ENCODE measurements around the gene SYT14.
"Not testable (repeated sequence)": the region's sequence is repeated elsewhere in the genome, so short reads cannot be mapped to it uniquely, and the experiment has no call there.

SYT14 gene

DNA sequence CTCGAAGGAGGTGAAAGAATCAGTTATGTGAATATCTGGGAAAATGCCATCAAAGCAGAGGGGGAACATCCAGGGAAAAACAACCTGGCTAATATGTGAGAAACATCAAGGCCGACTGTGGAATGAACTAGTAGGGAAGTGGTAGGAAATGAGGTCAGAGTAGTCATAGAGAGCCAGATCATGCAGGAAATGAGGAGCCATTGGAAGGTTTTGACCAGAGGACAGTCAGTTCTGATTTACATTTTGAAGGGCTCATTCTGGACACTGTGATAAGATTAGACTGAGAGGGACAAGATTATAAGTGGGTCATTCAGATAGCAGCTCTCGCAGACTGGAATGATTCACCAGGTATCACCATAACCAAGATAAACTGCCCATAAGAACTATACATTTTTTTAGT, 63.7 kb downstream of the SYT14 start:
- H3K4me3 Mint-ChIP-seq: no peak overlapping the region
- DNase-seq (ENCODE audit: low spot score in 2 of 2) (no peak), ATAC-seq (replicated peaks; ENCODE audit: extremely low read depth, poor library complexity, severe bottlenecking) (no peak)
- H3K27me3 Mint-ChIP-seq: peaks cover 20% of the 10 kb centered on the region
- H3K27ac Mint-ChIP-seq (ENCODE audit: low read depth): no peak overlapping the region
- H3K9me3 Mint-ChIP-seq: no peaks in the 10 kb centered on the region
- H3K36me3 Mint-ChIP-seq (ENCODE audit: insufficient read depth): no peaks in the 10 kb centered on the region
- no peaks in the 10 kb centered on the region for H3K4me1 Mint-ChIP-seq

- ATAC-seq (replicated peaks; ENCODE audit: extremely low read depth, poor library complexity, severe bottlenecking) (no peak), DNase-seq (ENCODE audit: low spot score in 2 of 2) (no peak)
- Mint-ChIP-seq H3K4me3 (no peak overlapping the region), H3K9me3 (no peaks in the 10 kb centered on the region), H3K27ac (ENCODE audit: low read depth) (no peak overlapping the region), H3K4me1 (no peaks in the 10 kb centered on the region), H3K36me3 (ENCODE audit: insufficient read depth) (no peaks in the 10 kb centered on the region), H3K27me3 (peaks cover 14% of the 10 kb centered on the region)
Observed at GRCh38 chr1:210003501-210003900, 65.5 kb downstream of the SYT14 start.

GRCh38 chr1:210010161-210010560, 72.1 kb downstream of the SYT14 start:
- ATAC-seq (replicated peaks; ENCODE audit: extremely low read depth, poor library complexity, severe bottlenecking) (no peak), DNase-seq (ENCODE audit: low spot score in 2 of 2) (no peak)
- Mint-ChIP-seq H3K27me3 (no peaks in the 10 kb centered on the region), H3K4me1 (no peaks in the 10 kb centered on the region), H3K27ac (ENCODE audit: low read depth) (no peak overlapping the region), H3K36me3 (ENCODE audit: insufficient read depth) (no peaks in the 10 kb centered on the region), H3K9me3 (no peaks in the 10 kb centered on the region), H3K4me3 (no peak overlapping the region)

DNA sequence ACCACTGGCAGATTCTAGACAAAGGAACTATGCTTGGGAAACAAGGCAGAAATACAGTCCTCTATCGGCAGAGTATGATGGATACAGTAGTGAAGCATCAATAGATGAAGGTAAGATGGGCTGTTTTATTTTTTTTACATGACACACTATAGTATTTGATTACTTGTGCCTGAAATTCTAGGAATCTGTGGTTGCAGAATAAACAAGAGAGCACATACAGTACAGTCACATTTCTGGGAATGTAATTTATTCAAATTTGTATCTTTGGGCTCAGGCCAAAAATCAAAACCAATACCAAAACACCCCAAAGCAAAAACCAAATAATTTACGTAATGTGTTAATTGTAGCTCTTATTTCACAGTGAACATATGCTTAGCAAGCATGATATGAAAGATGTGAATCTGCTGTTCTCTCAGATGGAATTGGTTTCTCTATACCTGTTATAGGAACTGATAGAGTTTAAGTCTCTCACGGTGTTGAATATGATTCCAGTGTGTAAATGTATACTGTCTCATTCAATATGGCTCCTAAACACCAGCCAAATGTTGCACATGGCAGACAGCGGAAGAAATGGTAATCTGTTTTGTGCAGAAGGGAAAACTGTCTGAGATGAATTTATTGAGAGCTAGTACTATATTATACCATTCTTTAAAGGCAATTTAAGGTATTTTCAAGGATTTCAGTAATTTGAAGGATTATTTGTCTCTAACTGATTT, 83.3 kb downstream of the SYT14 start:
- Mint-ChIP-seq H3K9me3 (no peaks in the 10 kb centered on the region), H3K27ac (ENCODE audit: low read depth) (no peak overlapping the region), H3K36me3 (ENCODE audit: insufficient read depth) (no peaks in the 10 kb centered on the region), H3K4me3 (no peak overlapping the region), H3K4me1 (no peaks in the 10 kb centered on the region), H3K27me3 (peaks cover 5% of the 10 kb centered on the region)
- DNase-seq (ENCODE audit: low spot score in 2 of 2): no peak
- no peak for ATAC-seq (replicated peaks; ENCODE audit: extremely low read depth, poor library complexity, severe bottlenecking)

GRCh38 chr1:210022044-210022443, 84.0 kb downstream of the SYT14 start:
- H3K36me3 Mint-ChIP-seq (ENCODE audit: insufficient read depth): no peaks in the 10 kb centered on the region
- no peak for ATAC-seq (replicated peaks; ENCODE audit: extremely low read depth, poor library complexity, severe bottlenecking)
- H3K27me3 Mint-ChIP-seq: no peaks in the 10 kb centered on the region
- H3K4me1 Mint-ChIP-seq: no peaks in the 10 kb centered on the region
- no peak for DNase-seq (ENCODE audit: low spot score in 2 of 2)
- H3K9me3 Mint-ChIP-seq: no peaks in the 10 kb centered on the region
- H3K4me3 Mint-ChIP-seq: no peak overlapping the region
- no peak overlapping the region for H3K27ac Mint-ChIP-seq (ENCODE audit: low read depth)

DNA sequence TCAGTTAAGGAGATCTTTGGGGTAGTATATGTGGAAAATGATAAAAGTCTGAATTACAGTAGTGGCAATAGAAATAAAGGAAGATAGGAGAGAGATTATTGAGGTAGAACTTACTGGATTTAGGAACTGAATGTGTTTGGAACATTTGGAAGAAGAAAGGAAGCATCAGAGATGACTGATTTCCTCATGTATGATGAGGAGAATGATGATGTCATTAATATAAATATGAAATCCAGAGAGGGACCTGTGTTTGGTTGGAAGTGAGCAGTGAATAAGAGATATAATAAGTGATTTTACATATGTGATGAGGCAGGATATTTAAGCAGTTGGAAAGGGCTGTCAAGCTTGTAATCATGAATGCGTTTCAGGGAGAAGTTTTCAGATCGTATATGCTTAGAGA, 86.3 kb downstream of the SYT14 start:
- no peaks in the 10 kb centered on the region for H3K36me3 Mint-ChIP-seq (ENCODE audit: insufficient read depth)
- no peak for ATAC-seq (replicated peaks; ENCODE audit: extremely low read depth, poor library complexity, severe bottlenecking)
- DNase-seq (ENCODE audit: low spot score in 2 of 2): no peak
- no peak overlapping the region for H3K27ac Mint-ChIP-seq (ENCODE audit: low read depth)
- no peaks in the 10 kb centered on the region for H3K27me3 Mint-ChIP-seq
- no peak overlapping the region for H3K4me3 Mint-ChIP-seq
- no peaks in the 10 kb centered on the region for H3K4me1 Mint-ChIP-seq
- H3K9me3 Mint-ChIP-seq: no peaks in the 10 kb centered on the region

GRCh38 chr1:210024996-210025395, 87.0 kb downstream of the SYT14 start:
- no peak overlapping the region for H3K4me3 Mint-ChIP-seq
- H3K27me3 Mint-ChIP-seq: peaks cover under 1% of the 10 kb centered on the region
- DNase-seq (ENCODE audit: low spot score in 2 of 2) (no peak), ATAC-seq (replicated peaks; ENCODE audit: extremely low read depth, poor library complexity, severe bottlenecking) (no peak)
- H3K4me1 Mint-ChIP-seq: no peaks in the 10 kb centered on the region
- no peaks in the 10 kb centered on the region for H3K36me3 Mint-ChIP-seq (ENCODE audit: insufficient read depth)
- no peaks in the 10 kb centered on the region for H3K9me3 Mint-ChIP-seq
- no peak overlapping the region for H3K27ac Mint-ChIP-seq (ENCODE audit: low read depth)

DNA sequence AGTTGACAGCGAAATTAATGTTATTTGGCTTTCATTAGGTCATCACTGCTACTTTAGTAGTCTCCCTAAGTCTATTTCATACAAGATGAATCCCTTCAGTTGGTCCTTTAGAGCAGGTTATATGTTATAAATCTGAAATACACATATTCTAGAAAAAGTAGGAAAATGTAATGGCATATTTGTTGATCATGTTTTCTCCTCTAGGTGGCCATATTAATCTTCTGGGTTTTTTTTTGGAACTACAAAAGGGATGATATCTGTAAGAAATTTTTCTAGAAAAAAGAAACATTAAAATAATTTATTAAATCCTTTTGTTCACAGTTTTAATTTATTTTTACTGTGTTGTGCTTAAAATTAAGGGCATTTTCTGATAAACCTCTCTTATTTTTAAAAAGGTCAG, 87.9 kb downstream of the SYT14 start:
- no peak for DNase-seq (ENCODE audit: low spot score in 2 of 2)
- H3K4me1 Mint-ChIP-seq: no peaks in the 10 kb centered on the region
- ATAC-seq (replicated peaks; ENCODE audit: extremely low read depth, poor library complexity, severe bottlenecking): no peak
- H3K36me3 Mint-ChIP-seq (ENCODE audit: insufficient read depth): no peaks in the 10 kb centered on the region
- H3K27me3 Mint-ChIP-seq: peaks cover 9% of the 10 kb centered on the region
- no peak overlapping the region for H3K27ac Mint-ChIP-seq (ENCODE audit: low read depth)
- H3K9me3 Mint-ChIP-seq: peaks cover 5% of the 10 kb centered on the region
- H3K4me3 Mint-ChIP-seq: no peak overlapping the region

DNA sequence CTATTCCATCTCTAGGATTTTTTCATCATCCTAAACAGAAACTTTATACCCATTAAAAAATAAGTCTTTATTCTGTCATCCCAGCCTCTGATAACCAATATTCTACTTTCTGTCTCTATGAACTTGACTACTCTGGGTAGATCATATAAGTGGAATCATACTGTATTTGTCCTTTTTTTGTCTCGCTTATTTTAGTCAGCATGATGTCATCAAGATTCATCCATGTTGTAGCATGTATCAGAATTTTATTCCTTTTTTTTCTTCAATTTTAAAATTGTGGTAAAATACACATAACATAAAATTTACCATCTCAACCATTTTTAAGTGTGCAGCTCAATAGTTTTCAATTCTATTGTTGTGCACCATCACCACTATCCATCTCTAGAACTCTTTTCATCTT, 90.0 kb downstream of the SYT14 start:
- ATAC-seq (replicated peaks; ENCODE audit: extremely low read depth, poor library complexity, severe bottlenecking): no peak
- DNase-seq (ENCODE audit: low spot score in 2 of 2): no peak
- H3K4me3 Mint-ChIP-seq: no peak overlapping the region
- peaks cover 5% of the 10 kb centered on the region for H3K9me3 Mint-ChIP-seq
- H3K36me3 Mint-ChIP-seq (ENCODE audit: insufficient read depth): no peaks in the 10 kb centered on the region
- no peaks in the 10 kb centered on the region for H3K4me1 Mint-ChIP-seq
- H3K27me3 Mint-ChIP-seq: peaks cover 30% of the 10 kb centered on the region
- H3K27ac Mint-ChIP-seq (ENCODE audit: low read depth): no peak overlapping the region

DNA sequence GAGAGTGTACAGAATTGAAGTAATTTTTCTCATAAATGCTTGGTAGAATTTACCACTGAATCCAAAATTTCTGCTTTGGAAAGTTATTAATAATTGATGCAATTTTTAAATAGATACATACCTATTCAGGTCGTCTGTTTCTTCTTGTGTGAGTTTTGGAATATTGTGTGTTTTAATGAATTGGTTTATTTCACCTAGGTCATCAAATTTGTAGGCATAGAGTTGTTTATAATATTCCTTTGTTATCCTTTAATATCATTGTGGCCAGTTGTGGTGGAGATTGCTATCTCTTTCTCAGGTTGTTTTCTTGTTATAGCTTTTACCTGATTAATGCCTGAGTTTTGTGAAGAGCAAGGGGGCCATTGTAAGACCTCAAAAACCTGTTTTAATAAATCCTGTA, 93.5 kb downstream of the SYT14 start:
- H3K4me1 Mint-ChIP-seq: no peaks in the 10 kb centered on the region
- no peak for DNase-seq (ENCODE audit: low spot score in 2 of 2)
- ATAC-seq (replicated peaks; ENCODE audit: extremely low read depth, poor library complexity, severe bottlenecking): no peak

DNA sequence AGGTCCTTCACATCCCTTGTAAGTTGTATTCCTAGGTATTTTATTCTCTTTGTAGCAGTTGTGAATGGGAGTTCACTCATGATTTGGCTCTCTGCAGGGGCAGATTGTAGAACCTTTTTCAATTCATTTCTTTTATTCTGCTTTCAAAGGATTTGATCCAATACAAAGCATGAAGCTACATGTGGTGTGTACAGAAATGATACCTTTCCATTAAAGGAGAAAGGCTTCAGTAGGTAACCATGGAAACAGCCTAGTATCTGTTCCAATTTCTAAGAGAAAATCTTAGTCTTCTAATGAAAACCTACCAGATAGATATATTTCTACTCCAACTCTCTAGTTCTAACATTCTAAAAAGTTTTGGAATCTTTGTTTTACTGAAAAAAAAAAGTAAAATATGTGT, 105.0 kb downstream of the SYT14 start:
- peaks cover 15% of the 10 kb centered on the region for H3K27me3 Mint-ChIP-seq

More for the DNA sequence above, 93.5 kb downstream of the SYT14 start:
- no peak overlapping the region for H3K27ac Mint-ChIP-seq (ENCODE audit: low read depth)
- H3K36me3 Mint-ChIP-seq (ENCODE audit: insufficient read depth): no peaks in the 10 kb centered on the region
- no peak overlapping the region for H3K4me3 Mint-ChIP-seq
- H3K9me3 Mint-ChIP-seq: peaks cover 5% of the 10 kb centered on the region
- peaks cover 52% of the 10 kb centered on the region for H3K27me3 Mint-ChIP-seq

DNA sequence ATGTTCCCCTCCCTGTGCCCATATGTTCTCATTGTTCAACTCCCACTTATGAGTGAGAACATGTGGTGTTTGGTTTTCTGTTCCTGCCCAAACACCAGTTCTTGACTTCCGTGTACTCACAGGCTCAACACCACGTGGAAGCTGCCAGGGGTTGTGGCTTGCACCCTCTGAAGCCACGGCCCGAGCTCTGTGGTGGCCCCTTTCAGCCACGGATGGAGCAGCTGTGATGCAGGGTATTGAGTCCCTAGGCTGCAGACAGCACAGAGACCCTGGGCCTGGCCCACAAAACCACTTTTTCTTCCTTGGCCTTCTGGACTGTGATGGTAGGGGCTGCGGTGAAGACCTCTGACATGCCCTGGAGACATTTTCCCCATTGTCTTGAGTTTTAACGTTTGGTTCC, 111.6 kb downstream of the SYT14 start:
- no peaks in the 10 kb centered on the region for H3K36me3 Mint-ChIP-seq (ENCODE audit: insufficient read depth)
- peaks cover 29% of the 10 kb centered on the region for H3K27me3 Mint-ChIP-seq
- H3K4me1 Mint-ChIP-seq: no peaks in the 10 kb centered on the region
- ATAC-seq (replicated peaks; ENCODE audit: extremely low read depth, poor library complexity, severe bottlenecking) (no peak), DNase-seq (ENCODE audit: low spot score in 2 of 2) (no peak)
- H3K27ac Mint-ChIP-seq (ENCODE audit: low read depth): no peak overlapping the region
- no peaks in the 10 kb centered on the region for H3K9me3 Mint-ChIP-seq
- no peak overlapping the region for H3K4me3 Mint-ChIP-seq

More for the DNA sequence above, 105.0 kb downstream of the SYT14 start:
- H3K36me3 Mint-ChIP-seq (ENCODE audit: insufficient read depth): no peaks in the 10 kb centered on the region
- no peaks in the 10 kb centered on the region for H3K4me1 Mint-ChIP-seq
- ATAC-seq (replicated peaks; ENCODE audit: extremely low read depth, poor library complexity, severe bottlenecking): no peak
- no peak for DNase-seq (ENCODE audit: low spot score in 2 of 2)
- H3K4me3 Mint-ChIP-seq: no peak overlapping the region
- H3K9me3 Mint-ChIP-seq: peaks cover 2% of the 10 kb centered on the region
- H3K27ac Mint-ChIP-seq (ENCODE audit: low read depth): no peak overlapping the region

GRCh38 chr1:210050491-210050890, 112.5 kb downstream of the SYT14 start:
- H3K36me3 Mint-ChIP-seq (ENCODE audit: insufficient read depth); DNase-seq (ENCODE audit: low spot score in 2 of 2); H3K27ac Mint-ChIP-seq (ENCODE audit: low read depth); H3K4me1 Mint-ChIP-seq; H3K4me3 Mint-ChIP-seq; H3K9me3 Mint-ChIP-seq; ATAC-seq (replicated peaks; ENCODE audit: extremely low read depth, poor library complexity, severe bottlenecking): not testable (repeated sequence)
- H3K27me3 Mint-ChIP-seq: peaks cover 30% of the 10 kb centered on the region

Data from central memory CD8-positive, alpha-beta T cell (primary cell).